ENCODE data around the gene C1orf21.

C1orf21 gene

GRCh38 chr1:184387476-184388318 lies 868 bp downstream of the C1orf21 start:
- DNase-seq = peak; percentile 18

DNA sequence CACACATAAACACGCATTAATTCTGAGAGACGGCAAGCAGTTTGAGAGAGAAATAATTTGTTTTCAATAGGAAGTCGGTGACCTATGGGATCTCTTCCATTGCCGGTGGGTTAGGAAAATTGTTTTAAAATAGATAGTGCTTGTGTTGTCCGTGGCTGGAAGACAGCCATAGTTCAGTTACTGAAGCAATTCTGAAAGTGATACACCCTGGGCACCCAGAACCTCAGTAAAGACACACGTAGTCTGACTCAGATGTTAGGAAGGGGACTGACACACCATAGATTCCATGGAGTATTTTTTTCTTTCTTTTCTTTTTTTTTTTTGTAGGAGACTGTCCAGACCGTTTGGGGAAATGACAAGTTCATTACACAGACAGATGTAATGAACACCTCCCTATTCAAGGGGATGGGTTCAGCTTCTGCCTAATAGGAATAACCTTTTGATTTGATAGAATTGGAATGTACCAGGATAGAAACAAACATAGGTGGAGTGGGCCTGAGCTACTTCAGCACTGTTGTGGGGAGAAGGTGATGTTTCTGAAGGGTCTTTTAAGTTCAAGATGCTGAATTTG lies 1.6 kb downstream of the C1orf21 start:
- DNase-seq = peak; percentile 16

DNA sequence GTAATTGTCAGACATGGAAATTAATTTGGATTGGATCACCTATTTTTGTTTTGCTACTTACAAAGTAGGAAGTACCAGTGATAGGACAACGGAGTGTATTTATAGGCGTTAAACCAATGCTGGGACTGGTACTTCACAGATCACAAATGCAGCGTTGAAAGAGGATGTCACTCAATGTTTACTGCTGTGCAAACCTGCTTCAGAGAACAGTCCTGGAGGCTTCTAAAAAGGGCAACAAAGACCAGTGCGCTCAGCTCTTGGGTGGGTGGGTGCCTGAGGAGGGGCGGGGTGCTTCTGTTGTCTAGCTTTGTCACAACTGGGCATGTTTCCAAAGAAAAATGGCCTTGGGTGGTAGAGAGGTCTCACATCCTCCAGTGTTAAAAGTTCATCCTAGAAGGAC lies 2.1 kb downstream of the C1orf21 start:
- DNase-seq = no peak

DNA sequence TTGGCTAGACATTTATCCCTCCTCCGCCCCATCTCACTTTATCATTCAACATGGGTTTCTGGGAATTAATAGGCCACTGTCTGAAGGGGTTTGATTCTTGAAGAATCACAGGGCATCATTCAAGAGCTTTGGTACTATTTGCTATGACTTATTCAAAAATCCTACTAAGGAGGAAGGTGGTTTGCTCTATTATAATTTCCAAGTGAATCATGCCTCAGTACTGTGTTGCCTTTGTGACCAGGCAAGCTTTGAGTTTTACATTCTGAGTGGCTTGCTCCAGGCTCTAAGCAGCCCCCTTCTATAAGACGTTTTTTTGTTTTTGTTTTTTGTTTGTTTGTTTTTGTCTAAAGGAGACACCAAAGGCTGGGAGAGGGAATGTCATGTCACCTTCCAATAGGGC lies 2.6 kb downstream of the C1orf21 start:
- no peak for DNase-seq

GRCh38 chr1:184390889-184391288 lies 4.1 kb downstream of the C1orf21 start:
- DNase-seq = no peak

- DNase-seq = no peak
These were observed 5.2 kb downstream of the C1orf21 start for GRCh38 chr1:184392067-184392466.

- DNase-seq = no peak
These were observed 6.1 kb downstream of the C1orf21 start for GRCh38 chr1:184392779-184393522.

DNA sequence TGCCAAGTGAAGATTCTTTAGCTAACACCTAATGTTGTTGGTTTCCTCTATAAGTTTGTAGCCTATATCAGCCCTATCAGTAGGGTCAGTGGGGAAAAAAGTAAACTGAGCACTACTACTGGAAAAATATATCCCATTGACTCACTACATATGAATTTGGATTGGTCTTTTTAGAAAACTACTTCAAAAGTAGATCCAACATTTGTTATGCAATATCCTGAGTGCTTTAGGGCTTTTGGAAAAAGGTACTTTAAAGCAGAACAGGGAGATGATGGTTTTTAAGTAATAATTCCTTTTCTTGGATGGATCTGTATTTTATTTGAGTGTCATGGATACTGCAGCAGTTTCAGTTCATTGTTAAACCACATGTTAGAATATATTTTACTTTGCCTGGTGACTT lies 7.1 kb downstream of the C1orf21 start:
- DNase-seq = no peak

DNA sequence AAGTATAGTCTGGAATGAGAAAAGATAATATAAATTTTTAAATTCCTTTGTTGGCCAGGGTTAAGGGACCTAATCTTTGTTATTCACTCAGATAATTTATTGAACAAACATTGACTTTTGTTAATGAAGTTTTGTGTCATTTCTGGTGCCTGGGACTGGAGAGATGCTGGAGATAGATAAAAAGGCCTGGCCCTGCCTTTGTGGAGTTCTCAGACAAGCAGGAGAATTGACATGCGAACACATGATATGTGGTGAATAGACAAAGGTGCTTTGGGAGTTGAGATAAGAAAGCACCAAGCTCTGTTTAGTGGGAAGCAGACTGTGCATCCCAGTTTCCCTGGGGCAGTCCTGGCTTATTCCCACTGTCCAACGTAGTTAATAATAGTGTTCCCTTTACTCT lies 8.5 kb downstream of the C1orf21 start:
- no peak for DNase-seq

DNA sequence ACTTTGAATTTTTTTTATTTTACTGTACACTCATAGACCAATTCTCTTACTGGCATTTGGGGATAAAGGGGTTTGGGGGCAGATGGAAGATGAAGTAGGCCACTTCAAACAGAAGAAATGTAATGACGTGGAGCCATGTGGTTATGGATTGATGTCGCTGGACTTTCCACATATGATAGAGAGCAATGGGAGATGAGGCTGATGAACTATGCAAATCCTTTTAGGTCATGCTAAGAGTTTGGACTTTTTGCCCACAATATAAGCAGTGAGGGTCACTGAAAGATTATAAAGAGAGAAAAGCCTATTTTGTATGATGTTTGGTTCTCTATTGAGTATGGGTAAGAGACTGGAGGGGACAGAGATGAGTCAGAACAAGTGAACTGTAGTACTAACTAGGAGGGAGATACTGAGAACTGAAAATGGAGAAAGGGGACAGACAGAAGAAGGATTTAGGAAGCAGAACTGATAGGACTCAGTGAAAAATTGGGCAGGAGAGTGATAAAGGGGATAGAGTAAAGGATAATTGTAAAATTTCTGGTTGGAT lies 9.2 kb downstream of the C1orf21 start:
- no peak for DNase-seq

GRCh38 chr1:184399192-184399847 lies 12.5 kb downstream of the C1orf21 start:
- DNase-seq = no peak

DNA sequence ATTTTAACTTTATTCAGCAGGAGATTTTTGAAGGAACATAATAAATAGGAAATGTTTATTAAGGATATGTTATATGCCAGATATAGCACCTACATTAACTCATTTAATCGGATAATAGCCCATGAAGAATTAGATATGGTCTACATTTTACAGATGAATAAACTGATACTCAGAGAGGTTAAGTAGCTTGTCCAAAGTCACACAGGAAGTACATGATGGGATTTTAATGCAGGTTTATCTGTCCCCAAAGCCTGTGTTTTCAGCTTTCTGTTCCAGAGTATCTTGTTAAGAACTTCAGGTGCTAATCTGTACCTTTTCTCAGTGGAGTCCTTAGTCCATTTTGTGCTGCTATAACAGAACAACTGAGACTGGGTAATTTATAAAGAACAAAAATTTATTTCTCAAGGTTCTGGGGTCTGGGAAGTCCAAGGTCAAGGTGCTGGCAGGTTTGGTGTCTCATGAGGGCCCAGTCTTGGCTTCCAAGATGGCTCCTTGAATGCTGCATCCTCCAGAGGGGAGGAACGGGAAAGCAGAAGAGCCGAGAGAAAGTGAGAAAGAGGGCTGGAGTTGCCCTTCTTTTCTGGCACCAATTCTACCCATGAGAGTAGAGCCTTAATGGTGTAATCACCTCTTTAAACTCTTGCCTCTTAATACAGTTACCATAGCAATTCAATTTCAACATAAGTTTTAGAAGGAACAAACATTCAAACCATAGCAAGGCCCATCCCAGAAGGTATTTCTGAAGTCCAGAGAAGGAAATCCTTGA lies 17.3 kb downstream of the C1orf21 start:
- no peak for DNase-seq

- no peak for DNase-seq
These were observed 17.8 kb downstream of the C1orf21 start for GRCh38 chr1:184404727-184405027.

- no peak for DNase-seq
These were observed 18.4 kb downstream of the C1orf21 start for GRCh38 chr1:184405094-184405800.

- no peak for DNase-seq
These were observed 18.9 kb downstream of the C1orf21 start for GRCh38 chr1:184405801-184406142.

DNA sequence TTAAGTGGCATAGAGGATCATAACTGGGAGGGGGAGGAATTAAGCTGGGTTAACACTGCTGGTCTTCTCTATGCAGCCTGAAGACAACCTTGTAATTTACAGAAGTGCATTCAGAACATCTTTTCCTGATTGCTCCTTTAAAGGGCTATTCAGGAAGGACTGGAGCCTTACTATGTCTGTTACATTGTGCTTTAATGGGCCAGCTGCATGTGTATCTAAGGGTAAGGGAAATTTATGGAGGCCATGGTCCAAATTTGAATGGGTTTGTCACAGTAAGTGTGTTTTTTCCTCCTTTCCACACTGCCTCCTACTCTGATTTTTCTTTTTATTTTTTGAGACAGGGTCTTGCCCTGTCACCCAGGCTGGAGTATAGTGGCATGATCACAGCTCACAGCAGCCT lies 19.6 kb downstream of the C1orf21 start:
- DNase-seq = no peak

DNA sequence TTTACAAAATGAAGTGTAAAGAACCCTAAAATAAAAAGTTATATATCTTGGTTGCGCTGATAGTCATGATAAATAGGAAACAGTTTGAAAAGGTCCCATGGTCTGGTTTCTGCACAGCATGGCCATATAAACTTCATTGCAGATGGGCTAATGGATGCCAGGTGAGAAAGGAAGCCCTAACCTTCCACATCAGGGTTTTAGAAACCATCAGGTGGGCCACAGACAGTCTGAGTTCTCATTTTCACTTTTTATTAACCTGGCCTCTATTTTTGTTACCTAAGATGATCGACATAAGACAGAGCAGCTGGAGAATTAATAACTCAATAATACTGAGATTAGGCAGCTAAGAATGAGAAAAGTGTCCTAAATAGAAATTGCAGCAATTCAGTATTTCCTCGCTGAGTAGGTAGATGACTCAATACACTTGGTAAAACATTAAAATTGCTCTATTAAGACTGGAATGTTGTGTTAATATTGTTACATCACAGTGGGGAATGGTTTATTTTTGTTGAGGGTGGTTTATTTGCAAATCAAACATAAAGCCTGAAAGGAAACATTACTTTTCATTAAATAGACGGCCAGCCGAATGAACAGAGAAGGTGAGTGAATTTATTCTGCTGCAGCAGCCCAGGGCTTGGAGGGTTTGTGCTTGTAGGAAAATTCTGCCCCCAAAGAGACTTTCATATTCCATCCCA lies 21.1 kb downstream of the C1orf21 start:
- DNase-seq = no peak

DNA sequence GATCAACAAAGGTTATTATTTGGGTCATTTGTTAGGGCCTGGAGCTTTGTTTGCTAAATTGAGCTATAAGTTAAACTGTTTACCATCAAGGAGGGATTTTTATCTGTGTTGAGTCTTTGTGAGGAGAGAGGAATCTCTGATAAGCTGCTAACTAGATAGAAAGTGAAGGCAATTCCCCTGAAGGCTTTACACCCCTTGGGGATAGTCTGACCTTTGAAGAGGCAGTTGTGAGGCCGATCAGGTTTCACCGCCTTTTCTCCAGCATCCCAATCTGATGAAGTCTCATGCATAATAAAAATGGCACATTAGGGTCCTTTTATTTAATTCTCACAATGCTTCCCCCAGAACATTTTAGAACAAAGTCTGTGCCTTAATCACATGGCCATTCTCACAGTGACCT lies 21.8 kb downstream of the C1orf21 start:
- no peak for DNase-seq

DNA sequence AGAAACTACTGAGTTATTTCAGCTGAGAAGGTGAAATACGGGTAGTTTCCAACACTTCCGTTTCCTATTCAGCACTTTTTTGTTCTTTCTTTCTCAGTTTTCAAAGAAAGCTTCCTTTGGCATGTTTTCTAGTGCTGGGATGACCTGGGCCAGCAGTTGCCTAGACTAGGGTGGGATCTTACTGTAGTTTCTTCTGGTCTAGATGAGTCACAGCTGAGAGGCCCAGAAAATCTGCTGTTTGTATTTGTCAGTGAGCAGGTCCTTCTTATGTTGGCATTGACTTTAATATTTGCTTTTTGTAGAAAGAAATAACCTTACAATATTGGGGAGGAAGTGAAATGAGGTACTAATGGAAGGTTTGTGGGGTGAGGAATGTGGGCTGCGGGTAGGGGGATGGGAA lies 22.2 kb downstream of the C1orf21 start:
- DNase-seq = no peak

DNA sequence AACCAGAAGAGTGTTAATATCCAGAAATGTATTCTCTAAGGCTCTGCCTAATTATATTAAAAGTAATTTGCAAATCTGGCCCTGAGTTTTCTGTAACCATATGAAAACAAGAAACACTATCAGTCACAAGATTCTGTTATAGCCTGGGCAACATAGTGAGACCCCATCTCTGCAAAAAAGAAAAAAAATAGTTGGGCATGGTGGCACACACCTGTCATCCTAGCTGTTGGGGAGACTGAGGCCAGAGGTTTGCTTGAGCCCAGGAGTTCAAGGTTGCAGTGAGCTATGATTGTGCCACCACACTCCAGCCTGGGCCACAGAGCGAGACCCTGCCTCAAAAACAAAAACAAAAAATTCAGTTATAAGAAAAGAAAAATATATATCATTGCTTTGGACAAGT lies 25.6 kb downstream of the C1orf21 start:
- DNase-seq = no peak

GRCh38 chr1:184416481-184416880 lies 29.7 kb downstream of the C1orf21 start:
- no peak for DNase-seq
